ENCODE data around the gene SLC35F3. TPM values are rescaled to one million over a fixed set of nuclear protein-coding genes. Genes with fewer than 3 reads are reported as not detected.

SLC35F3 gene
- total RNA-seq, 2 experiments from 2014 or later, result not detected

DNA sequence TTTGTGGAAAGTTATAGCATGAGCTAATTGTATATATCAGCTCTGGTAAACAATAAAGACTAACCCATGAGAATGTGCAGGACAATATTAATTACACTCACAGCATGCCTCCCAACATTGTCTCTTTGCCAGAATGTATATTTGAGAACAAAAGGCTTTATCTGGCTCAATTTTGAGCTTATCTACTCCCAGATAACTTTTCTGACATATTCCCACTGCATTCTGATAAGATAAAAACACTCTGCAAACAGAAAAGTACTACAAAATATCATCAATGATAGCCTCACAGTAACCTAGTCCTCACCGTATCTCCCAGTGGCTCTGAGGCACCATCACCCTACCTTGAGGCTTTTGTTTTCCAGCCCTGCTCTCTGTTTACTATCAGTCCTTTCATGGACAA lies 188.6 kb downstream of the SLC35F3 start:
- H3K79me2 ChIP-seq (ENCODE audit: insufficient read depth, low read depth, low read length), result no peaks in the 10 kb centered on the region
- H3K4me2 ChIP-seq (ENCODE audit: low read length), result no peak overlapping the region
- H3K4me3 ChIP-seq (ENCODE audit: low read depth, low read length, poor library complexity, severe bottlenecking), result no peak overlapping the region
- ChIA-PET POLR2A (no interaction called here), CTCF (ENCODE audit: unreplicated experiment) (no interaction called here)
- no peak overlapping the region for H2AFZ ChIP-seq (ENCODE audit: low read length)
- H3K36me3 ChIP-seq (ENCODE audit: insufficient read depth, low read length), result no peaks in the 10 kb centered on the region
- 0 out of 2 replicates have a peak, but pooled peaks cover under 1% of the 10 kb centered on the region for H3K9me3 ChIP-seq (ENCODE audit: low read length)
- H4K20me1 ChIP-seq (ENCODE audit: insufficient read depth, low read length), result no peaks in the 10 kb centered on the region
- H3K9me2 ChIP-seq (ENCODE audit: insufficient read depth, low read length), result no peaks in the 10 kb centered on the region
- H3K4me1 ChIP-seq (ENCODE audit: insufficient read depth, low read length, poor library complexity, severe bottlenecking), result no peaks in the 10 kb centered on the region
- DNase-seq (ENCODE audit: low spot score), result no peak
- intact Hi-C loops (cut with micrococcal nuclease; ENCODE audit: unreplicated experiment), result no loop called here
- BruUV-seq (replicated peaks), result no TSS peak
- TF ChIP-seq EZH2phosphoT487 (IDR thresholded peaks at IDR 0.05; ENCODE audit: borderline replicate concordance, low read depth, low read length), result no peak
- TF ChIP-seq, protein P1, sequence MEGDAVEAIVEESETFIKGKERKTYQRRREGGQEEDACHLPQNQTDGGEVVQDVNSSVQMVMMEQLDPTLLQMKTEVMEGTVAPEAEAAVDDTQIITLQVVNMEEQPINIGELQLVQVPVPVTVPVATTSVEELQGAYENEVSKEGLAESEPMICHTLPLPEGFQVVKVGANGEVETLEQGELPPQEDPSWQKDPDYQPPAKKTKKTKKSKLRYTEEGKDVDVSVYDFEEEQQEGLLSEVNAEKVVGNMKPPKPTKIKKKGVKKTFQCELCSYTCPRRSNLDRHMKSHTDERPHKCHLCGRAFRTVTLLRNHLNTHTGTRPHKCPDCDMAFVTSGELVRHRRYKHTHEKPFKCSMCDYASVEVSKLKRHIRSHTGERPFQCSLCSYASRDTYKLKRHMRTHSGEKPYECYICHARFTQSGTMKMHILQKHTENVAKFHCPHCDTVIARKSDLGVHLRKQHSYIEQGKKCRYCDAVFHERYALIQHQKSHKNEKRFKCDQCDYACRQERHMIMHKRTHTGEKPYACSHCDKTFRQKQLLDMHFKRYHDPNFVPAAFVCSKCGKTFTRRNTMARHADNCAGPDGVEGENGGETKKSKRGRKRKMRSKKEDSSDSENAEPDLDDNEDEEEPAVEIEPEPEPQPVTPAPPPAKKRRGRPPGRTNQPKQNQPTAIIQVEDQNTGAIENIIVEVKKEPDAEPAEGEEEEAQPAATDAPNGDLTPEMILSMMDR (conservative IDR thresholded peaks at IDR 0.05; ENCODE audit: low read length), result no peak
- no peak overlapping the region for H3K27ac ChIP-seq (ENCODE audit: low read depth, low read length, poor library complexity, severe bottlenecking)

DNA sequence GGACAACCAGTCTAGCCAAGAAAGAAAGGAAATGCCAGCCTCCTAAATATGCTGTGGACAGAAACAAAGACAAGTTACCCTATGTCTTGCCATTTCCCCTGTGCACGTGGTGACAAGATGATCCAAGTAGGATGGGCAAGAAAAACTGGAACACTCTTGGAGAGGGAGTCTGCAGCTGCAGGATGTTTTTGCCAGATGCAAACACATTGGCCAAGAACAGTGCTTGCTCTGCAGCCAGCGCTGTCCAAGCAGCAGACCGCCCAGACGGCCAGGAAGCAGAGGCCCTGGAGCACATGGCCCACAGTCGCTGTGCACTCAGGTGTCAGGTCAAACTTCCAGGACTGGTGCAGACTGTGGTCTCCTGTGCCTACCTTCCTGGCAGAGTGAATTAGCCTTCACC lies 189.3 kb downstream of the SLC35F3 start:
- Histone ChIP-seq H3K4me1 (ENCODE audit: insufficient read depth, low read length, poor library complexity, severe bottlenecking) (no peaks in the 10 kb centered on the region), H3K36me3 (ENCODE audit: insufficient read depth, low read length) (no peaks in the 10 kb centered on the region), H4K20me1 (ENCODE audit: insufficient read depth, low read length) (no peaks in the 10 kb centered on the region), H2AFZ (ENCODE audit: low read length) (no peak overlapping the region), H3K4me3 (ENCODE audit: low read depth, low read length, poor library complexity, severe bottlenecking) (no peak overlapping the region), H3K4me2 (ENCODE audit: low read length) (no peak overlapping the region), H3K27ac (ENCODE audit: low read depth, low read length, poor library complexity, severe bottlenecking) (no peak overlapping the region), H3K79me2 (ENCODE audit: insufficient read depth, low read depth, low read length) (no peaks in the 10 kb centered on the region), H3K9me3 (ENCODE audit: low read length) (0 out of 2 replicates have a peak, but pooled peaks cover 7% of the 10 kb centered on the region), H3K9me2 (ENCODE audit: insufficient read depth, low read length) (no peaks in the 10 kb centered on the region)
- intact Hi-C loops (cut with micrococcal nuclease; ENCODE audit: unreplicated experiment), result no loop called here
- ChIA-PET POLR2A (no interaction called here), CTCF (ENCODE audit: unreplicated experiment) (no interaction called here)
- TF ChIP-seq EZH2phosphoT487 (IDR thresholded peaks at IDR 0.05; ENCODE audit: borderline replicate concordance, low read depth, low read length), result no peak
- TF ChIP-seq, protein P1 (conservative IDR thresholded peaks at IDR 0.05; ENCODE audit: low read length), result no peak
- no TSS peak for BruUV-seq (replicated peaks)
- DNase-seq (ENCODE audit: low spot score), result no peak

DNA sequence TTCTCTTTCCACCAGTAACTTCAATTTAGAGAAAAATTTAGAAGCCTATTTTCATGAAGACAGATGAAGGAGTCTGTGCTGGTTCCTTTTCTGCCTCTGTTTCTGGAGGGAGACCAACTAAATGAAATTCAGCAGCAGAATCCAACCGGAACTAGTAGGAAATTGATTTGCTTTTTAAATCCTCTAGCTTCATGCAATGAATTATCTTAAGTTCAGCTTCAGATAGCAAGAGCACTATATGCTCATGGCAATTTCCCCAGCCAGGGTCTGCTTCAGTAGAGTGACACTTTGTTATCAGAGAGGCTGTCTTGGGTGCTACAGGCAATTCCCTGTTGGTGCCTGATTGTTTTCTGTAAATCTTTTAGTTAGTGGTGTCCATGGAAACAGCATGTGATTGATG lies 189.7 kb downstream of the SLC35F3 start:
- H3K9me3 ChIP-seq (ENCODE audit: low read length), result 0 out of 2 replicates have a peak, but pooled peaks cover 8% of the 10 kb centered on the region
- no peak overlapping the region for H3K4me2 ChIP-seq (ENCODE audit: low read length)
- no peak overlapping the region for H3K27ac ChIP-seq (ENCODE audit: low read depth, low read length, poor library complexity, severe bottlenecking)
- H3K79me2 ChIP-seq (ENCODE audit: insufficient read depth, low read depth, low read length), result no peaks in the 10 kb centered on the region
- CTCF ChIA-PET (ENCODE audit: unreplicated experiment), result no interaction called here
- no peak for DNase-seq (ENCODE audit: low spot score)
- no TSS peak for BruUV-seq (replicated peaks)
- no peak for TF ChIP-seq EZH2phosphoT487 (IDR thresholded peaks at IDR 0.05; ENCODE audit: borderline replicate concordance, low read depth, low read length)
- TF ChIP-seq, protein P1 (conservative IDR thresholded peaks at IDR 0.05; ENCODE audit: low read length), result no peak
- H3K4me3 ChIP-seq (ENCODE audit: low read depth, low read length, poor library complexity, severe bottlenecking), result no peak overlapping the region
- intact Hi-C loops (cut with micrococcal nuclease; ENCODE audit: unreplicated experiment), result no loop called here
- H3K9me2 ChIP-seq (ENCODE audit: insufficient read depth, low read length), result no peaks in the 10 kb centered on the region
- H4K20me1 ChIP-seq (ENCODE audit: insufficient read depth, low read length), result no peaks in the 10 kb centered on the region
- POLR2A ChIA-PET, result no interaction called here
- H2AFZ ChIP-seq (ENCODE audit: low read length), result no peak overlapping the region
- no peaks in the 10 kb centered on the region for H3K36me3 ChIP-seq (ENCODE audit: insufficient read depth, low read length)
- no peaks in the 10 kb centered on the region for H3K4me1 ChIP-seq (ENCODE audit: insufficient read depth, low read length, poor library complexity, severe bottlenecking)
